Smooth muscle cell (in vitro differentiated cells): ENCODE data around the gene GALM. TPM values are rescaled to one million over a fixed set of nuclear protein-coding genes. Genes with fewer than 3 reads are reported as not detected.
"Not testable (repeated sequence)": the region's sequence is repeated elsewhere in the genome, so short reads cannot be mapped to it uniquely, and the experiment has no call there.

ENCODE experiments used
- DNase-seq: peaks from one replicate; lab custom pipeline; 2025; ENCODE audit not compliant: unreplicated experiment; lab: John Stamatoyannopoulos, UW
- H2AFZ ChIP-seq: fragments of 200-600 bp; sonication (generic); 2 replicates; pipeline ENCODE4 v1.6.0; 2016; ENCODE audit warnings: antibody characterized with exemption, low read depth, mild to moderate bottlenecking
- H3F3A ChIP-seq: fragments of 200-600 bp; sonication (generic); 2 replicates; pipeline ENCODE4 v1.6.0; 2017; ENCODE audit warnings: antibody characterized with exemption, low read depth
- H3K27ac ChIP-seq: fragments of 200-600 bp; sonication (generic); 2 replicates; pipeline ENCODE4 v1.5.1; 2016; ENCODE audit warnings: low read depth, mild to moderate bottlenecking
- H3K27me3 ChIP-seq: fragments of 200-600 bp; sonication (generic); 2 replicates; pipeline ENCODE4 v1.6.1; 2016; ENCODE audit warnings: low read depth, mild to moderate bottlenecking
- H3K36me3 ChIP-seq: fragments of 200-600 bp; sonication (generic); 2 replicates; pipeline ENCODE4 v1.5.1; 2016; ENCODE audit warnings: low read depth
- H3K4me1 ChIP-seq: fragments of 200-600 bp; sonication (generic); 2 replicates; pipeline ENCODE4 v1.5.1; 2016; ENCODE audit warnings: low read depth
- H3K4me2 ChIP-seq: fragments of 200-600 bp; sonication (generic); 2 replicates; pipeline ENCODE4 v1.6.0; 2016; ENCODE audit warnings: mild to moderate bottlenecking
- H3K4me3 ChIP-seq: fragments of 200-600 bp; sonication (generic); 2 replicates; pipeline ENCODE4 v1.5.1; 2016; ENCODE audit warnings: mild to moderate bottlenecking
- H3K79me2 ChIP-seq: fragments of 200-600 bp; sonication (generic); 2 replicates; pipeline ENCODE4 v1.6.0; 2016; ENCODE audit warnings: low read depth, mild to moderate bottlenecking
- H3K9ac ChIP-seq: fragments of 200-600 bp; sonication (generic); 2 replicates; pipeline ENCODE4 v1.6.0; 2016; ENCODE audit warnings: low read depth
- H3K9me3 ChIP-seq: fragments of 200-600 bp; sonication (generic); replicated peaks from 2 replicates; pipeline ENCODE4 v1.5.1; 2016; ENCODE audit warnings: low read depth
- H4K20me1 ChIP-seq: fragments of 200-600 bp; sonication (generic); 2 replicates; pipeline ENCODE4 v1.6.0; 2016; ENCODE audit warnings: low read depth
- WGBS: methylation state at CpG from one replicate; pipeline ENCODE4 v1.1.7; 2016; ENCODE audit warnings: low lambda C conversion rate; 5-methylcytosine and 5-hydroxymethylcytosine counted together
- polyA plus RNA-seq: library from polyadenylated mRNA; unstranded; fragments of >200 nt; fragmentation: Nextera tagmentation; extraction: Ambion mirVana; gene quantifications from 2 replicates; pipeline ENCODE4 v1.2.1, GENCODE V29; 2016
- total RNA-seq: library from RNA; depleted of rRNA; stranded (reverse); fragments of >200 nt; gene quantifications from 2 replicates; pipeline ENCODE4 v1.2.3, GENCODE V29; 2014
- TF ChIP-seq, protein P1 (sequence below): fragments of 200-600 bp; sonication (generic); IDR thresholded peaks from 2 replicates; pipeline ENCODE4 v1.5.1; 2017; ENCODE audit warnings: borderline replicate concordance, mild to moderate bottlenecking, antibody characterized with exemption; ENCODE audit not compliant: insufficient read depth, poor library complexity, severe bottlenecking

The GALM gene
- total and polyA plus RNA-seq, 2 experiments from 2014 or later = 13.1 to 18.9 TPM

DNA sequence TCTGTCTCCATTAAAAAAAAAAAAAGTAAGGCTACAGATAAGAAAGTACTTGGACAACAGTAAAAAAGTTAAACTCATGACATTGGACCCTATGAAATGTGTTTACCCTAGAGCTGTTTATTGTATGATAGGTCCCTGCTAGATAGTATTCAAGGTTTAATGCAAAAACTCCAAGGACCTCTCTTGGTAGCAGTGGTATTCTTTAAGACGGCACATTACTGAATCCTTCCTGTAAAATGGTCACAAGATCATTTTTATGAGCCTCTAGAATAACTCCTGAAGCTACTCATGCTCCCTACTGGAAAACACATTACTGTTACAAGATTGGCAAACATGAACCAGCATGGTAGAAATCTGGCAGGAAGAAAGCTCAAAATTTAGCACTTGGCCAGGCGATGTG lies 38.8 kb downstream of the GALM start:
- Histone ChIP-seq H3K4me2 (no peak overlapping the region), H3F3A (peaks cover 15% of the 10 kb centered on the region), H3K9me3 (no peaks in the 10 kb centered on the region), H3K4me3 (no peak overlapping the region), H3K79me2 (no peaks in the 10 kb centered on the region), H3K9ac (no peak overlapping the region), H4K20me1 (no peaks in the 10 kb centered on the region), H3K27ac (peak overlapping the region; percentile 23), H3K4me1 (peaks cover 8% of the 10 kb centered on the region), H3K27me3 (no peaks in the 10 kb centered on the region), H3K36me3 (no peaks in the 10 kb centered on the region), H2AFZ (no peak overlapping the region)
- DNase-seq = no peak
- 46% methylated on average over 2 of the region's 2 CpGs for WGBS
- TF ChIP-seq, protein P1, sequence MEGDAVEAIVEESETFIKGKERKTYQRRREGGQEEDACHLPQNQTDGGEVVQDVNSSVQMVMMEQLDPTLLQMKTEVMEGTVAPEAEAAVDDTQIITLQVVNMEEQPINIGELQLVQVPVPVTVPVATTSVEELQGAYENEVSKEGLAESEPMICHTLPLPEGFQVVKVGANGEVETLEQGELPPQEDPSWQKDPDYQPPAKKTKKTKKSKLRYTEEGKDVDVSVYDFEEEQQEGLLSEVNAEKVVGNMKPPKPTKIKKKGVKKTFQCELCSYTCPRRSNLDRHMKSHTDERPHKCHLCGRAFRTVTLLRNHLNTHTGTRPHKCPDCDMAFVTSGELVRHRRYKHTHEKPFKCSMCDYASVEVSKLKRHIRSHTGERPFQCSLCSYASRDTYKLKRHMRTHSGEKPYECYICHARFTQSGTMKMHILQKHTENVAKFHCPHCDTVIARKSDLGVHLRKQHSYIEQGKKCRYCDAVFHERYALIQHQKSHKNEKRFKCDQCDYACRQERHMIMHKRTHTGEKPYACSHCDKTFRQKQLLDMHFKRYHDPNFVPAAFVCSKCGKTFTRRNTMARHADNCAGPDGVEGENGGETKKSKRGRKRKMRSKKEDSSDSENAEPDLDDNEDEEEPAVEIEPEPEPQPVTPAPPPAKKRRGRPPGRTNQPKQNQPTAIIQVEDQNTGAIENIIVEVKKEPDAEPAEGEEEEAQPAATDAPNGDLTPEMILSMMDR = no peak

DNA sequence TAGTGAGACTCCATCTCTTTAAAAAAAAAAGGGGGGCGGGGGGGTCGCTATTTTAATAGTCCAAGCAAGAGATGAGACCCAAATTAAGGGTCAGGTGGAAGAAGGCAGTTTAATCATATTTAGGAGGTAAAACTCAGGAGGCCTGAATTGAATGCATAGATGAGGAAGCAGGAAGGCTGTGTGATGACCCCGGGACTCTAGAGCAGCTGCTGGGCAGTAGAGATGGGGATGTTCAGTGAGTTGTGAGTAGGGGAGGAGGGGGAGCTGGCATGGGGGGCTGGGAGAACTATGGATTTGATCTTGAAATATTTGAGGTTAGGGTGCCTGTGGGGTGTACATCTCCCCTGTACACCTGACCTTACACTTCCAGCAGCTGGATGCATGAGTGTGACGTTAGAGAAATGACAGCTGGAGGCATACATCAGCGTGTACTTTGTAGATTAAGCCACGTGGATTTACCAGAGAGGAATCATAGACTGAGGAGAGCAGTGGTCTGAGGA lies 41.0 kb downstream of the GALM start:
- TF ChIP-seq, protein P1 = no peak
- peaks cover 5% of the 10 kb centered on the region for H3F3A ChIP-seq
- 91% methylated on average over 6 of the region's 6 CpGs for WGBS

DNA sequence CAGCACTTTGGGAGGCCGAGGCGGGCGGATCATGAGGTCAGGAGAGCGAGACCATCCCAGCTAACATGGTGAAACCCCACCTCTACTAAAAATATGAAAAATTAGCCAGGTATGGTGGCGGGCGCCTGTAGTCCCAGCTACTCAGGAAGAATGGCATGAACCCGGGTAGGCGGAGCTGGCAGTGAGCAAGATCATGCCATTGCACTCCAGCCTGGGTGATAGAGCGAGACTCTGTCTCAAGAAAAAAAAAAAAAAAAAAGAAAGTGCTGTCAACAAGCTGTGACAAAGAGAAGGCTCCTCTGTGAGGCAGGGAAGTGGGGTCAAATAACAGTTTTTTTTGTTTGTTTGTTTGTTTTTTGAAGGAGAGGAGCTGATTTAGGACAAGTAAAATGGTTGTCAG lies 42.6 kb downstream of the GALM start:
- not testable (repeated sequence) for DNase-seq, H3K27me3 ChIP-seq, H2AFZ ChIP-seq, H3K27ac ChIP-seq, H3F3A ChIP-seq, H3K9me3 ChIP-seq, H3K79me2 ChIP-seq, H4K20me1 ChIP-seq, H3K4me3 ChIP-seq, H3K36me3 ChIP-seq, H3K4me2 ChIP-seq, H3K4me1 ChIP-seq, H3K9ac ChIP-seq
- 96% methylated on average over 9 of the region's 9 CpGs for WGBS

More for the DNA sequence above, 41.0 kb downstream of the GALM start:
- Histone ChIP-seq H3K9me3 (no peaks in the 10 kb centered on the region), H3K36me3 (no peaks in the 10 kb centered on the region), H2AFZ (no peak overlapping the region), H3K27me3 (no peaks in the 10 kb centered on the region), H3K9ac (no peak overlapping the region), H3K4me2 (no peak overlapping the region), H3K27ac (no peak overlapping the region), H3K79me2 (no peaks in the 10 kb centered on the region), H3K4me1 (peaks cover 7% of the 10 kb centered on the region), H4K20me1 (no peaks in the 10 kb centered on the region), H3K4me3 (no peak overlapping the region)
- DNase-seq = no peak

DNA sequence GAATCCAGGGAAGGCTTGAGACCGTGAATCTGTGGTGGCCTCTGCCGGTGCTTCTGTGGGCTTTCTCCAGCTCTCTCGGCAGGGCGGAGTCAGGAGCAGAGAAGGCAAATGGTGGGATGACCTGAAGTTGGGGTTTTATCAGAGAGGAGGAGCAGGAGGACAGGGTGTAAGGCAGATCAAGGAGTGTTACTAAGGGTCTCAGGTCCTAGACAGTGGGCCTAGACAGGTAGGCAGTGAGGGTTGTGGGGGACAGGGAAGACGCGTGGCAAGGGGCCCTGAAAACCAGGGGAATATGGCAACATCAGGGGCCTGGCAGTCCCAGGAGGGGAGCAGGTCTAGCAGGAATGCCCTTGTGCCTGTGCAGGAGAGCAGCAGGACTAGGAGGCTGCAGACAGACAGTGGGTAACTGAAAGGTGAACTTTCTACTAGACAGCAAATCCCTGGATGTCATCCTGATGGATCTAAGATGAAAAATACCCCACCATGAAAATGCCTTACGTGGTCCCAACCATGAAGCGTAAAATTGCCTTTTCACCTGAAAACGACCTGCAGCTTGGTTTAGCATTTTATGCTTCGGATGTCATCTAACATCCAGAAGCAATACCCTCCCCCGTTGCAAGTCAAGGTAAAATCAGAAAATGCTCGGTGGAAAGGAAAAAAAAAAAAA lies 43.1 kb downstream of the GALM start:
- DNase-seq = no peak
- no peak overlapping the region for H3K4me2 ChIP-seq
- H2AFZ ChIP-seq = no peak overlapping the region
- no peaks in the 10 kb centered on the region for H3K4me1 ChIP-seq
- H3F3A ChIP-seq = no peaks in the 10 kb centered on the region
- H3K9me3 ChIP-seq = no peaks in the 10 kb centered on the region
- no peak overlapping the region for H3K9ac ChIP-seq
- no peak overlapping the region for H3K27ac ChIP-seq
- H3K36me3 ChIP-seq = no peaks in the 10 kb centered on the region
- TF ChIP-seq, protein P1 = no peak
- H3K27me3 ChIP-seq = no peaks in the 10 kb centered on the region
- WGBS = 82% methylated on average over 12 of the region's 12 CpGs
- no peaks in the 10 kb centered on the region for H4K20me1 ChIP-seq
- H3K79me2 ChIP-seq = no peaks in the 10 kb centered on the region
- no peak overlapping the region for H3K4me3 ChIP-seq
